Brain microvascular endothelial cell (primary cell): ENCODE results near the gene OR11A1.
A peak's percentile ranks its signal among the peaks of the same experiment; 100 is the strongest.

ENCODE experiments used
- DNase-seq: peaks from one replicate; pipeline ENCODE4 v3.0.0-alpha.2; 2020
- H3K27ac ChIP-seq: fragments of 250-450 bp; sonication (Bioruptor Pico); 2 replicates; pipeline ENCODE4 v1.5.1; 2020; ENCODE audit warnings: mild to moderate bottlenecking, moderate library complexity
- H3K27me3 ChIP-seq: fragments of 250-450 bp; sonication (Bioruptor Pico); replicated peaks from 2 replicates; pipeline ENCODE4 v1.5.1; 2020; ENCODE audit warnings: mild to moderate bottlenecking
- H3K36me3 ChIP-seq: fragments of 250-450 bp; sonication (Bioruptor Pico); replicated peaks from 2 replicates; pipeline ENCODE4 v1.5.1; 2020; ENCODE audit warnings: mild to moderate bottlenecking
- H3K4me3 ChIP-seq: 2 replicates; pipeline ENCODE4 v1.5.1; 2011; ENCODE audit warnings: low read depth, mild to moderate bottlenecking, control low read depth, low read length, moderate library complexity
- CTCF ChIP-seq: IDR thresholded peaks from 2 replicates; pipeline ENCODE4 v1.5.1; 2011; ENCODE audit warnings: low read depth, mild to moderate bottlenecking, moderate library complexity, low read length, control low read depth, inconsistent platforms; ENCODE audit errors: missing control alignments
- in situ Hi-C: cut with HindIII; loops from 2 replicates; pipeline ENCODE4 v1.10.0; 2017; ENCODE audit warnings: low sequenced_read_pairs, low pct_ligation_motif_present

The OR11A1 gene

GRCh38 chr6:29501106-29501505 is 44.2 kb upstream of the OR11A1 start:
- no peak for TF ChIP-seq CTCF
- Histone ChIP-seq H3K36me3 (no peaks in the 10 kb centered on the region), H3K27me3 (no peaks in the 10 kb centered on the region), H3K27ac (peak overlapping the region; percentile 88), H3K4me3 (no peak overlapping the region)
- DNase-seq, result no peak
- in situ Hi-C loops, result no loop called here

- H3K4me3 ChIP-seq, result no peak overlapping the region
- no peak overlapping the region for H3K27ac ChIP-seq
- TF ChIP-seq CTCF, result no peak
- DNase-seq, result no peak
- no peaks in the 10 kb centered on the region for H3K36me3 ChIP-seq
- in situ Hi-C loops, result no loop called here
- H3K27me3 ChIP-seq, result no peaks in the 10 kb centered on the region
Measured at GRCh38 chr6:29500594-29500993, 43.7 kb upstream of the OR11A1 start.

DNA sequence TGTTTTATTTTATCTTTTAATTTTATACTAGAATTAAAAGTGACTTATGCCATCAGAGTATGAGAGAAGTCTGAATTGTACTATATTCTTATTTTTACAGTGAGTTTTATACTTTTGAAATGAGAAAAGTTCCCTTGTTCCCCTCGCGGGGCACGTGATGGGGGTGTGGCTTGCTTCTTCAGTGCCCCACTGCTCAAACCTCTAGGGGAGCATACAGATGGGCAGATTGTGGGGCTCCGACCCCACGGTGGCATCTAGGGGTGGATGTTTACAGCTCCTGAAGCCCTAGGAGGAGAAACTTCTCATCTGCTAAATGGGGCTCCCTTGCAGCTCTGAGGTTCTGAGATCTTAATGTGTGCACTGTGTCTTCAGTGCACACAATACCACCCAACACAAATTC is 42.8 kb upstream of the OR11A1 start:
- Histone ChIP-seq H3K4me3 (no peak overlapping the region), H3K27ac (no peak overlapping the region), H3K27me3 (no peaks in the 10 kb centered on the region), H3K36me3 (no peaks in the 10 kb centered on the region)
- in situ Hi-C loops, result no loop called here
- DNase-seq, result no peak
- no peak for TF ChIP-seq CTCF

DNA sequence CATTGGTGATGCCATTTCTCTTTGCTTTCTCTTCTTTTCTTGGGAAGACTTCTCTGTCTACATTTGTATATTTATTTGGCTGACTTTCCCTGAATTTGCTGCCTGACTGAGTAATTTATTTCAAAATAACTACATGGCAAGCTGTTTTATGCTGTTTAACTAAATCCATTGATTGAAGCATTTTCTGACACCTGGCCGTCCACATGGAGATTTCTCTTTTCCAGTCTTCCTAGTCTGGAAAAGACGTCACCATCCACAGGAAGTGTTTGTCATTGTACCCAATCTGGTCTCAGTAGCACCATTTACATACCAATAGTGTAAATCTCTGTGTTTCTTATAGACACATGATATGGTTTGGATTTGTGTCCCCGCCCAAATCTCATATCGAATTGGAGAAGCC is 40.1 kb upstream of the OR11A1 start:
- DNase-seq, result no peak

DNA sequence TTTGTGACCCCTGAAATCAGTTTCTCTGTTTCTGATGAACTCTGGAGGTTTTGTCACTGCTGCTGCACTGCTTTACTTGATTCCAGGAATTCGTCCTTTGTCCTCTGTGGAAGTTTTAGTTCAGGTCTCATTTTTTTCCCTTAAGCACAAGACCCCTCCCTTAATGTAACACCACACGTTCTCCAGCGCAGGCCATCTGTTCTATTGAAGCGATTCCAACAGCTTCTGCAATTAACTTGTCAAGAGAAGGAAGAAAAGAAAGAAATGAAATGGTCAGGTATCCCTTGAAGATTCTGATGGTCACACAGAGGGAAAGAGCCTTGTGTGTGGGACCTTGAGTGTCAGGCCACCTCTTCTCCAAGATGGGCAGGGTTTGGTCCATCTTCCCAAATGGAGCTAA is 38.7 kb upstream of the OR11A1 start:
- H3K4me3 ChIP-seq, result no peak overlapping the region
- H3K36me3 ChIP-seq, result no peaks in the 10 kb centered on the region
- TF ChIP-seq CTCF, result no peak
- in situ Hi-C loops, result no loop called here
- no peak for DNase-seq
- no peaks in the 10 kb centered on the region for H3K27me3 ChIP-seq
- H3K27ac ChIP-seq, result no peak overlapping the region

More for the DNA sequence above, 40.1 kb upstream of the OR11A1 start:
- in situ Hi-C loops, result no loop called here
- Histone ChIP-seq H3K36me3 (no peaks in the 10 kb centered on the region), H3K27me3 (no peaks in the 10 kb centered on the region), H3K4me3 (no peak overlapping the region), H3K27ac (no peak overlapping the region)
- no peak for TF ChIP-seq CTCF

- DNase-seq, result no peak
- in situ Hi-C loops, result no loop called here
- H3K4me3 ChIP-seq, result no peak overlapping the region
- TF ChIP-seq CTCF, result no peak
- H3K27me3 ChIP-seq, result no peaks in the 10 kb centered on the region
- no peaks in the 10 kb centered on the region for H3K36me3 ChIP-seq
- no peak overlapping the region for H3K27ac ChIP-seq
Measured at GRCh38 chr6:29494131-29494530, 37.3 kb upstream of the OR11A1 start.
